Fibroblast of skin of scalp (primary cell): Measurements from ENCODE around the gene TNXB.
"Not testable (repeated sequence)": the region's sequence is repeated elsewhere in the genome, so short reads cannot be mapped to it uniquely, and the experiment has no call there.

Source experiments
- DNase-seq: peaks from one replicate; pipeline ENCODE4 v3.0.0-alpha.2; 2013

Gene TNXB

DNA sequence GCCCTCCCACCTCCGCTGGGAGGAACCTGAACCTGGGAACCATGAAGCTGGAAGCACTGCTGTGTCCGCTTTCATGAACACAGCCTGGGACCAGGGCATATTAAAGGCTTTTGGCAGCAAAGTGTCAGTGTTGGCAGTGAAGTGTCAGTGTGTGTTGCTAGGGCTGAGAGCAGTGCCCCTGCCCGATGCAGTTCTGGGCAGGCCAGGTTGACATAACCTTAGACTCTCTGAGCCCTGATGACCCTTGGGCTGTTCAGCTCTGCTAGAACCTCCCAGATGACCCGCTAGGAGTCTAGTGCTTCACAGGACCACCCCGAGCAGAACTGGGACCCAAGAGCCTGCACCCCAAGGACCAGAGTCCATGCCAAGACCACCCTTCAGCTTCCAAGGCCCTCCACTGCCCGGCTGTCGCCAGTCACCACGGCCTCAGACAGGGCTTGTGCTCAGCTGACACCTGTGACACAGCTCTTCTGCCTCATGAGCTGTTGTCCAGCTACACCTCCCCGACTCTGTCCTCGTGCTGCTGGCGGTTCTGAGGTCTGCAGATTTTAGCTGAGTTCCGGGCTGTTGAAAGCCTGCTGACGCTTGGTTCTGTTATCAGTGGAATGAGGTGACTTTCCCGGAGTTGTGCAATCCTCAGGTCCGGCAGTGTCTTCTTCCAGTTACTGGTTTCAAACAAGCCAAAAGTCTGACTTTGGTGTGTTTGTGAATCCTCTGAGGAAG lies 106.4 kb downstream of the TNXB start:
- not testable (repeated sequence) for DNase-seq

DNA sequence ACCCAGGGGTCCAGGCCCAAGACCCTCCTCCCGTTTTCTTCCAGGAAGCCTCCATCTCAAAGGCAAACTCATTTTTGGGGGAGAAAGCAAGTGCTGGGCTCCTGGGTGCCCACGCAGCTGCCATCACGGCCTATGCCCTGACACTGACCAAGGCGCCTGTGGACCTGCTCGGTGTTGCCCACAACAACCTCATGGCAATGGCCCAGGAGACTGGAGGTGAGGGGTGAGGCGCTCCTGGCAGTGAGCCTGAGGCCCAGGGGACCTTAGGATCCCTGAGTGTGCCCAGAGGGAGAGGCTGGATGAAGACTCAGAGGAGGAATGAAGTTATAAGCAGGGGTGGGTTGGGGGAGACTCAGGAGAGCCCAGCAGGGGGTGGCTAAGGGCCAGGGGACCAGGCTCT lies 112.8 kb downstream of the TNXB start:
- not testable (repeated sequence) for DNase-seq

DNA sequence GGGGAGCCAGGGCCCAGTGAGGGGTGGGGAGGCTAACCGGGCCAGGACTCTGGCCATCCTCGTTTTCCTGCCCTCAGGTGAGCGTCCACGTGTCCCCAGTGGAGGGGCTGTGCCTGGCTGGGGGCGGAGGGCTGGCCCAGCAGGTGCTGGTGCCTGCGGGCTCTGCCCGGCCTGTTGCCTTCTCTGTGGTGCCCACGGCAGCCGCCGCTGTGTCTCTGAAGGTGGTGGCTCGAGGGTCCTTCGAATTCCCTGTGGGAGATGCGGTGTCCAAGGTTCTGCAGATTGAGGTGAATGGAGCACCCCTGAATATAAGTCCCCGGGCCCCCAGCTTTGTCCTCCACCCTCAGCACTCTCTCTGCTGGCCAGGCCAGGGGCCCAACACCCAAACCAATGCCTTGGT lies 114.7 kb downstream of the TNXB start:
- DNase-seq = not testable (repeated sequence)
